GM12875 (cell line): Measurements from ENCODE around the gene BANF1.

Experiments
- H3K4me3 ChIP-seq: one replicate; pipeline ENCODE4 v1.5.1; 2011; ENCODE audit warnings: low read depth, low read length, control low read depth
- TF ChIP-seq, protein P1 (sequence below): IDR thresholded peaks from 2 replicates; pipeline ENCODE4 v1.5.1; 2011; ENCODE audit warnings: low read depth, mild to moderate bottlenecking, control low read depth, inconsistent platforms, low read length, moderate library complexity, borderline replicate concordance; ENCODE audit not compliant: insufficient read depth

BANF1 gene

GRCh38 chr11:65978391-65979238 lies 23.7 kb upstream of the BANF1 start:
- no peak overlapping the region for H3K4me3 ChIP-seq
- TF ChIP-seq, protein P1, sequence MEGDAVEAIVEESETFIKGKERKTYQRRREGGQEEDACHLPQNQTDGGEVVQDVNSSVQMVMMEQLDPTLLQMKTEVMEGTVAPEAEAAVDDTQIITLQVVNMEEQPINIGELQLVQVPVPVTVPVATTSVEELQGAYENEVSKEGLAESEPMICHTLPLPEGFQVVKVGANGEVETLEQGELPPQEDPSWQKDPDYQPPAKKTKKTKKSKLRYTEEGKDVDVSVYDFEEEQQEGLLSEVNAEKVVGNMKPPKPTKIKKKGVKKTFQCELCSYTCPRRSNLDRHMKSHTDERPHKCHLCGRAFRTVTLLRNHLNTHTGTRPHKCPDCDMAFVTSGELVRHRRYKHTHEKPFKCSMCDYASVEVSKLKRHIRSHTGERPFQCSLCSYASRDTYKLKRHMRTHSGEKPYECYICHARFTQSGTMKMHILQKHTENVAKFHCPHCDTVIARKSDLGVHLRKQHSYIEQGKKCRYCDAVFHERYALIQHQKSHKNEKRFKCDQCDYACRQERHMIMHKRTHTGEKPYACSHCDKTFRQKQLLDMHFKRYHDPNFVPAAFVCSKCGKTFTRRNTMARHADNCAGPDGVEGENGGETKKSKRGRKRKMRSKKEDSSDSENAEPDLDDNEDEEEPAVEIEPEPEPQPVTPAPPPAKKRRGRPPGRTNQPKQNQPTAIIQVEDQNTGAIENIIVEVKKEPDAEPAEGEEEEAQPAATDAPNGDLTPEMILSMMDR, result no peak

GRCh38 chr11:65979261-65979759 lies 23.0 kb upstream of the BANF1 start:
- TF ChIP-seq, protein P1, result no peak
- H3K4me3 ChIP-seq, result no peak overlapping the region

DNA sequence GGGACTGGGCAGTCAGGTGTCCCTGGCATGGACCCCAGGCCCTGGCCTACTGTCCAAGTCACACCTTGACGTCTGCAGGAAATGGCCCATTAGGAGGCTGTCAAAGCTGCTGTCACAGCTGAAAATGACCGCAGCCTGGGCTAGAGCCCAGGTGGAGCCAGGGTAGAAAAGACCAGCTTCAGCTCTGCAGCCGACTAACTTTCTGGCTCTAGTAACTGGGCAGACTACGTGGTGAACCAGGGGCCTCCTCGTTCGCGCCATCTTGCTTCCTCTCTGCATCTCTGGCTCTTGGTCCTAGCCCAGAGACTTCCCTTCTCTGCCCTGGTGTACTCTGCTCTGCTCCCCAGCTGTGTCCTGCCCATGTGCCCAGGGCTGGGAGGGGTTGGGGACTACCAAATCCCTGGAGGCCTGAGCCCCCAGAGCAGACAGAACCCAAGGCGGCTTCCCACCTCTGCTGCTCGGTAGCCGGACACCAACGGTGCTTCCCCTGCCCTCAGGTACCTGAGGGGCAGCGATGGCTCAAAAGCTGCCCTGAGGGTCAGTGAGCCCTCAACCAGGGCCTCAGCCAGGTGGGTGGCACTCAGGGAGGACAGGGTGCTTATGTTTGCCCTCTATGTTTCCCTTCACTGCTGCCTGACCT lies 21.1 kb upstream of the BANF1 start:
- TF ChIP-seq, protein P1, result no peak

DNA sequence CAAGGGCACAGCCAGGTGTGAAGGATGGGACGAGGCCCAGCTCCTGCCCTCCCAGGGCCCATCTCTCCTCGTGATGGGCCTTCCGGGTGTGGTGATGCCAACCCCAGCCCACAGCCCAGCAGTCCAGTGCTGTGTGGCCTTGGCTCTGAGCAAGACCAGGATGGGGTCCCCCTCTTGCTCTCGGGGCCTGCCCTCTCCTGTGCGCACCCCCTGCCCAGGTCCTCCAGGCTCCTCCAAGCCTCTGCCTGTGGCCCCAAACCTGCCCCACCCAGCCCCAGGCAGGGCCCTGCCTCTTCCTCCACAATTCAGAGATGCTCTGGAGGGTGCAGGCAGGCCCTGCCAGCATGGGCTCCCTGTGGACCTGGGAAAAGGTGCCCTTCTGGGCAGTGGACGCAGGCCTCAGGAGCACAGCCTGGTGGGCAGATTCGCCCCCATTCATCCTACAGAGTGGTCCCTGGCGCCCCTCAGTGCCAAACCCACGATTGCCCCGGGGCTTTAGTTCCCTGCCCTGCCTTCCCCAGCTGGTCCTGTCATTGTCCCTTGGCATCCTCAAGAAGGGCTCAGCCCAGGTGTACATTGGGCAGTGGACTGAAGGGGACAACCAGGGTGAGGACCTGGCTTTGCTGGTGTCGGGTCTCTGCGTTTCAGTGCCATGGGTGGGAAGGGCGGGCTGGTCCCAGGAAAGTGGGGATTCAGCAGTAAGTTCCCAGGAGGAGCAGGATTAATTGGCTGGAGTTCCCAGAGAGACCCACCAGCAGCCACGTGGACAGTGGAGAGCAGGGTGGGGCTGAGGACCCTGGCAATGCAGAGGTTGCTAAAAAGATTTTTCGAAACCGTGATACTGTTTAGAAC lies 20.1 kb upstream of the BANF1 start:
- TF ChIP-seq, protein P1, result no peak
- no peak overlapping the region for H3K4me3 ChIP-seq

More for the DNA sequence above, 21.1 kb upstream of the BANF1 start:
- no peak overlapping the region for H3K4me3 ChIP-seq

DNA sequence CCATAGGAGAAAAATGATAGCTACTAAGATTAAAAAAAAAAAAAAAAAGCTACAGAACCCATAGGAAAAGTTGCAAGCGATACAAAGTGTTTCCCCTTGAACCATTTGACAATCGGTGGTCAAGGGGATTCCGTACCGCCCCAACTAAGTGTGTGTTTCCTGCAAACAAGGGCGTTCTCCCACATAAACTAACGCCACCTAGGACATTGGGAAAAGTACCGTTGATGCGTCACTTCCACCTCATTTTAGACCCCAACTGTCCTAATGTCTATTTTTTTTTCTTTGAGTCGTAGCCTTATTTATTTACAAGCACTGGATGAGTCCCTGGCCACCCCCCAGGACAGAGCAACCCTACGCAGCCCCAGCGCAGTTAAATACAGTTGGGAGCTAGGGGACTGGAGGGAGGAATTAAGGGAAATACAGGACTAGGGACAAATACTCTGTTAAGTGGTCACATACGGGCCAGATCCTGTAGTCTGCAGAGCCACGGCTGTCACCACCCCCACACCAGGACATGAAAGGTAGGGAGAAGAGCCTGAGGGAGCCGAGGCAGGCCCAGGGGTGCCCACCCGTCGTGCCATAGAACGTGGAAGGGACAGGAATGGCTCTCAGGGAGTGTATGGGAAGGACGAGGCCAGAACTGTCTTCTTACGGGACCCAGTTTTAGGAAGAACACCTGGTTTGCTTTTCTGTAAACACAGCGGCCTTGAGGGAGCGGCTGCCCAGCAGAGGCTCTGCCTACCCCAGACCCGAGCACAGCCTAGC lies 19.3 kb upstream of the BANF1 start:
- H3K4me3 ChIP-seq, result no peak overlapping the region
- TF ChIP-seq, protein P1, result no peak

- TF ChIP-seq, protein P1, result no peak
- no peak overlapping the region for H3K4me3 ChIP-seq
Observed at GRCh38 chr11:65983589-65983987, 18.7 kb upstream of the BANF1 start.
